GM18868 (cell line): Measurements from ENCODE around the gene KCNH2.

Source experiments
- ATAC-seq: cut with Tn5 transposase; IDR thresholded peaks from one replicate; pipeline ENCODE4 v1.9.1; 2021; ENCODE audit warnings: mild to moderate bottlenecking, moderate library complexity; ENCODE audit not compliant: unreplicated experiment

Gene KCNH2

GRCh38 chr7:150996376-150997074 lies 18.4 kb upstream of the KCNH2 start:
- ATAC-seq = no peak

DNA sequence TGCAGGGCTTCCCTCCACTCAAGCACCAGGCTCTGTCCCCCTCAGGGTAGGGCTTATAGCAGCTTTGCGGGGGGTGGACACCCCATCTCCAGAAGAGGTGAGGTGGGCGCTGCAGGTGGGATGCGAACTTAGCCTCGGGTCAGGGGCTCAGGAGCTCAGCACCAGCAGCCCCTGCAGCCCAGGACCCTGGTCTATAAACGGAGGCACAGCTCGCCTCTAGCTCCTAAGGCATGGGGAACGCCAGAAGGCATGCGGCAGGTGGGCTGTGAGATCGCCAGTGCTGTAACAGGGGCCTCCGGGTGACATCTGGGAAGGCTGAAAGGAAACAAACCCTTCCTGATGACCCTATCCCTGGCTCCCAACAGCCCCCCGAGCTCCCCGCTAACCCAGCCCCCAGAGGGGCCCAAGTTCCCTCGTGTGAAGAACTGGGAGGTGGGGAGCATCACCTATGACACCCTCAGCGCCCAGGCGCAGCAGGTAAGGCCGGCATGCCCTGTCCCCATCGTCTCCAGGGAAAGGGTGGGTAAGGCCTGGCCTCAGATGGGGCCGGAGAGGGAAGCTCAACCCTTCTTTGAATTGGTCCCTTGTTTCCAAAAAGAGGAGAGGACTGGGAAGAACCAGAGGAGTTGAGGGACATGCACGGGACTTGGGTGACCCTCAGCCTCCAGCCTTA lies 16.9 kb upstream of the KCNH2 start:
- ATAC-seq = no peak

- no peak for ATAC-seq
Measured at GRCh38 chr7:150994141-150994837, 16.2 kb upstream of the KCNH2 start.

- no peak for ATAC-seq
Measured at GRCh38 chr7:150993511-150993910, 15.4 kb upstream of the KCNH2 start.

DNA sequence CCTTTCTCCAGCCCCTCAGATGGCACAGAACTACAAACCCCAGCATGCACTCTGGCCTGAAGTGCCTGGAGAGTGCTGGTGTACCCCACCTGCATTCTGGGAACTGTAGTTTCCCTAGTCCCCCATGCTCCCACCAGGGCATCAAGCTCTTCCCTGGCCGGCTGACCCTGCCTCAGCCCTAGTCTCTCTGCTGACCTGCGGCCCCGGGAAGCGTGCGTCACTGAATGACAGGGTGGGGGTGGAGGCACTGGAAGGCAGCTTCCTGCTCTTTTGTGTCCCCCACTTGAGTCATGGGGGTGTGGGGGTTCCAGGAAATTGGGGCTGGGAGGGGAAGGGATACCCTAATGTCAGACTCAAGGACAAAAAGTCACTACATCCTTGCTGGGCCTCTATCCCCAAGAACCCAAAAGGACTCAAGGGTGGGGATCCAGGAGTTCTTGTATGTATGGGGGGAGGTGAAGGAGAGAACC lies 14.7 kb upstream of the KCNH2 start:
- ATAC-seq = no peak

GRCh38 chr7:150992051-150992640 lies 14.0 kb upstream of the KCNH2 start:
- ATAC-seq = no peak

- ATAC-seq = no peak
Measured at GRCh38 chr7:150990416-150991186, 12.5 kb upstream of the KCNH2 start, which contains the start of gene NOS3. Gene NOS3 (plus strand): TSS chr7:150991017. CDS start chr7:150993804, 2,787 bp downstream.

DNA sequence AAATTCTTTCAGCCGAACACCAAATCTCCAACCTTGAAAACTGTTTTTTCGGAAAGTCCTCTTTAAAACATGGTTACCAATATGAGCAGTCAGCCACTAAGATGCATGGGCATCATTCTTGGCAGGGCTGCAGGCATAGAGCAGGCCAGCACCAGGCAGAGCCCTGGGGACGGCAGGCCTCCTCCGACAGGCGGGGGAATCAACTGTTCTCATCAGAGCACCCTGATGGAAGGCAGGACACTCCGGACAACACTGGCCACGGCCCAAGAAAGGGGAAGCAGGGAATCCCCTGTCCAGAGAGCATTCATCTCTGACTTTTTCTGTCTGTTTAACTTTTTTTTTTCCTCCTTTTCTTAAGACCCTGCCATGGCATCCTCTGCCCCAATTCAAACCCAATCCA lies 11.3 kb upstream of the KCNH2 start:
- no peak for ATAC-seq

GRCh38 chr7:150988230-150989226 lies 10.4 kb upstream of the KCNH2 start:
- no peak for ATAC-seq

- no peak for ATAC-seq
Measured at GRCh38 chr7:150986556-150986955, 8.4 kb upstream of the KCNH2 start.

- ATAC-seq = no peak
Measured at GRCh38 chr7:150986099-150986512, 8.0 kb upstream of the KCNH2 start.

DNA sequence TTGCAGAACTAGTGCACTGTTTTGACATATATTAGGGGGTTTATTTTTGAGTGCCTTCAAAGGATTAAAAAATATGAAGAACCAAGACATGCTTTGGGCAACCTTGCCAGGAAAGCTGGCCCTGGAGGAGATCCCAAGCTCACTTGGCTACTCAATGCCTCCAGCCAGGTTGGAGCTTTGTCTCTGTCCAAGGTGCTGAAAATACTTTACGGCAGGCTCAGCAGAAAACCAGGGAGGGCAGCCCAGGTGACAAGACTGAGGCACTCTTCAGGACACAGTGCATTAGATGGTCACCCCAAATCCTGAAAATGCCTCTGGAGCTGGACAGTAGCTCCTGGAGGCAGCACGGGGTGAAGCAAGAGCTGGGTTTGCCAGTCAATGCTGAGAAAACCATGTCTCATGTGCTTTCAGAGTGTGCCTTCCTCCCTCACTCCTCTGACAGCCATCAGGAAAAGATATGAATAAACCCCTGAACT lies 5.8 kb upstream of the KCNH2 start:
- no peak for ATAC-seq

DNA sequence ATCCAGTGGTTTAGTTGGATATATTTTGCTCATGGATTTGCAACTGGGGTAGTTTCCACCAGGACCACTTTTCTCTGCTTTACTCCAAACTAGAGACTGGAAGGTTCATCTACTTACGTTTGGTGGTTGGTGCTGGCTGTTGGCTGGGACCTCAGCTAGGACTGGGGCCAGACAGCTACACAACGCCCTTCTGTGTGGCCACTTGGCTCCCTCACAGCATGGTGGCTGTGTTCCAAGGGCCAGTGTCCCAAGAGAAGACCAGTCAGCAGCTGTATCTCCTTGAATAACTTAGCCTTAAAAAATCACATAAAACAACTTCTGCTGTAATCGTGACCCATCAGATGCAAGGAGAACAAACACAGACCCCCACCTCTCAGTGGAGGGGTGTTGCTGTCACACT lies 4.2 kb upstream of the KCNH2 start:
- no peak for ATAC-seq

- ATAC-seq = no peak
Measured at GRCh38 chr7:150981644-150982043, 3.5 kb upstream of the KCNH2 start.

- ATAC-seq = no peak
Measured at GRCh38 chr7:150980663-150981062, 2.5 kb upstream of the KCNH2 start.

DNA sequence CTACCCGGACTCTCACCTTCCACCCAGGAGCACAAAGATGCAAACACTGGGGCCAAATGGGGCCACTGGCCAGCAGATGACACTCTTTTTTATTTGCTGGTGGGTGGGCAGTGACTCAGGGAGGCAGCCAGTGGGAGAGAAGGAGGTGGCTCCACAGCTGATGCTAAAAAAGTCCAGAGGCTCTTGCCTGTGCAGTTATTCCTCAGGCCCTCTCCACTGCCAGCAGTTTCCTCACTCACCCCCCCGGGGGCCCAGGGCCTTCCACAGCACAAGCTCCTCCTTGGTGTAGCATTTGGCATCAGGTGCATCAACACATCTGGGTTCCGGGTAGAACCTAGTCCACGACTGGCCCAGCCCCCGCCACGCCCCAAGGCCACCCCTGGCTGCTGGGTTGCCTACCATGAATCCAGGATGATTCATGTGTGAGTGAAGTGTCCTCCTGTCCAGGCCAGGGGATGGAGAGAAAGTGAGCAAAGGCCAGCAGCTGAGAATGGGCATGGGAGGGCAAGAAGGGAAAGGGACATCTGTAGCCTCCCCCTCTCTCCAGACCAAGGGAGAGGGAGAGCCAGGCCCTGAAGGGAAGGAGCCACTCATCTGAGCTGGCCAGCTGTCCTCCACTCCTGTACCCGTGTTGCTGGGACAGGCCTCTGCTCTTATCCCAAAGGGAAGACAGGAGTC lies 1.7 kb upstream of the KCNH2 start:
- no peak for ATAC-seq

- no peak for ATAC-seq
Measured at GRCh38 chr7:150977382-150978125, 567 bp downstream of the KCNH2 start.
